Activated effector memory CD4-positive, alpha-beta T cell treated with anti-CD3 and anti-CD28 coated beads, Interleukin-2, amount 50 U/mL, for 16 hours (primary cell): ENCODE measurements around the gene SLC39A3.
"Not testable (repeated sequence)": the region's sequence is repeated elsewhere in the genome, so short reads cannot be mapped to it uniquely, and the experiment has no call there.

Source experiments
- DNase-seq: peaks from one replicate; pipeline ENCODE4 v3.0.0-alpha.2; 2020

Gene SLC39A3

GRCh38 chr19:2721570-2722540, 18.0 kb downstream of the SLC39A3 start:
- DNase-seq = no peak

GRCh38 chr19:2720777-2721569, 18.8 kb downstream of the SLC39A3 start, which contains the start of gene DIRAS1:
Gene DIRAS1, minus strand, starts transcription at chr19:2721372. Its CDS starts 3,566 bp downstream, at chr19:2717806.
- no peak for DNase-seq

GRCh38 chr19:2719920-2720776, 19.7 kb downstream of the SLC39A3 start:
- DNase-seq = no peak

- DNase-seq = no peak
Observed at GRCh38 chr19:2719232-2719735, 20.5 kb downstream of the SLC39A3 start.

GRCh38 chr19:2717638-2718541, 21.9 kb downstream of the SLC39A3 start:
- no peak for DNase-seq

GRCh38 chr19:2716722-2717637, 22.8 kb downstream of the SLC39A3 start:
- DNase-seq = no peak

GRCh38 chr19:2716275-2716650, 23.6 kb downstream of the SLC39A3 start:
- DNase-seq = no peak

GRCh38 chr19:2715470-2716274, 24.1 kb downstream of the SLC39A3 start:
- DNase-seq = no peak

- DNase-seq = no peak
Observed at GRCh38 chr19:2714531-2715269, 25.1 kb downstream of the SLC39A3 start.

GRCh38 chr19:2714102-2714501, 25.7 kb downstream of the SLC39A3 start:
- DNase-seq = not testable (repeated sequence)

GRCh38 chr19:2713170-2713569, 26.6 kb downstream of the SLC39A3 start:
- not testable (repeated sequence) for DNase-seq

- DNase-seq = no peak
Observed at GRCh38 chr19:2711875-2712205, 28.0 kb downstream of the SLC39A3 start.

- no peak for DNase-seq
Observed at GRCh38 chr19:2711172-2711874, 28.5 kb downstream of the SLC39A3 start.

GRCh38 chr19:2706251-2706650, 33.6 kb downstream of the SLC39A3 start:
- no peak for DNase-seq

- no peak for DNase-seq
Observed at GRCh38 chr19:2703691-2704216, 36.1 kb downstream of the SLC39A3 start.

- DNase-seq = no peak
Observed at GRCh38 chr19:2703077-2703437, 36.8 kb downstream of the SLC39A3 start.

GRCh38 chr19:2702170-2703076, 37.4 kb downstream of the SLC39A3 start, which contains the start of gene GNG7:
Gene GNG7, minus strand, starts transcription at chr19:2702694. Its CDS starts 182,006 bp downstream, at chr19:2520688.
- DNase-seq = peak; percentile 97
